DMS79 treated with DMSO at 0.1 percent for 48 hours (cell line): ENCODE measurements around the gene RNFT1.
A peak's percentile ranks its signal among the peaks of the same experiment; 100 is the strongest.
"Not testable (repeated sequence)": the region's sequence is repeated elsewhere in the genome, so short reads cannot be mapped to it uniquely, and the experiment has no call there.

Experiments used
- DNase-seq: peaks from one replicate; lab custom pipeline; 2025; lab: John Stamatoyannopoulos, UW

The RNFT1 gene

GRCh38 chr17:59930121-59930520 is 34.4 kb downstream of the RNFT1 start:
- DNase-seq, result not testable (repeated sequence)

GRCh38 chr17:59920637-59921036 is 43.9 kb downstream of the RNFT1 start:
- DNase-seq, result not testable (repeated sequence)

- no peak for DNase-seq
These were observed 48.1 kb downstream of the RNFT1 start for GRCh38 chr17:59916446-59916845.

GRCh38 chr17:59914274-59914854 is 50.2 kb downstream of the RNFT1 start:
- DNase-seq, result peak; percentile 30

GRCh38 chr17:59907467-59907866 is 57.1 kb downstream of the RNFT1 start:
- DNase-seq, result no peak

- DNase-seq, result no peak
These were observed 61.1 kb downstream of the RNFT1 start for GRCh38 chr17:59903455-59903854.
